ENCODE measurements around the gene PRKAG2. TPM values are rescaled to one million over a fixed set of nuclear protein-coding genes. Genes with fewer than 3 reads are reported as not detected.

PRKAG2 gene
- total and polyA plus RNA-seq, 2 of the 13 experiments (the other 11 are each of a cell fraction or from before 2014, with no cell fraction given) = 0.90 to 1.3 TPM

- TF ChIP-seq, protein P1, sequence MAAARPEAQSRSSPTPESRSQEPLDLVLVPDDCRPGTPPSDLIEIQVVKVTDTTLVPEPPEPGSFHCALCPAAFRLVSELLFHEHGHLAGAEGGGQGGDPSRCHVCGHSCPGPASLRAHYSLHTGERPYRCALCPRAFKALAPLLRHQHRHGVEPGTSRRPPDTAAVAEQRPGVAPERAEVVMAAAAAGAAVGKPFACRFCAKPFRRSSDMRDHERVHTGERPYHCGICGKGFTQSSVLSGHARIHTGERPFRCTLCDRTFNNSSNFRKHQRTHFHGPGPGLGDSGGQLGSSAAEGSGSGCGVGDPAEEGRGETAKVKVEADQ (CRISPR knock-in tag; IDR thresholded peaks at IDR 0.05; ENCODE audit: borderline replicate concordance) = no peak
- TF ChIP-seq ATF7 (IDR thresholded peaks at IDR 0.05) = no peak
- TF ChIP-seq ATF7 (CRISPR knock-in tag; IDR thresholded peaks at IDR 0.05) = no peak
- TF ChIP-seq, protein P2, sequence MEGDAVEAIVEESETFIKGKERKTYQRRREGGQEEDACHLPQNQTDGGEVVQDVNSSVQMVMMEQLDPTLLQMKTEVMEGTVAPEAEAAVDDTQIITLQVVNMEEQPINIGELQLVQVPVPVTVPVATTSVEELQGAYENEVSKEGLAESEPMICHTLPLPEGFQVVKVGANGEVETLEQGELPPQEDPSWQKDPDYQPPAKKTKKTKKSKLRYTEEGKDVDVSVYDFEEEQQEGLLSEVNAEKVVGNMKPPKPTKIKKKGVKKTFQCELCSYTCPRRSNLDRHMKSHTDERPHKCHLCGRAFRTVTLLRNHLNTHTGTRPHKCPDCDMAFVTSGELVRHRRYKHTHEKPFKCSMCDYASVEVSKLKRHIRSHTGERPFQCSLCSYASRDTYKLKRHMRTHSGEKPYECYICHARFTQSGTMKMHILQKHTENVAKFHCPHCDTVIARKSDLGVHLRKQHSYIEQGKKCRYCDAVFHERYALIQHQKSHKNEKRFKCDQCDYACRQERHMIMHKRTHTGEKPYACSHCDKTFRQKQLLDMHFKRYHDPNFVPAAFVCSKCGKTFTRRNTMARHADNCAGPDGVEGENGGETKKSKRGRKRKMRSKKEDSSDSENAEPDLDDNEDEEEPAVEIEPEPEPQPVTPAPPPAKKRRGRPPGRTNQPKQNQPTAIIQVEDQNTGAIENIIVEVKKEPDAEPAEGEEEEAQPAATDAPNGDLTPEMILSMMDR (CRISPR knock-in tag; IDR thresholded peaks at IDR 0.05) = peak; percentile 13; the same call in 1 of the 2 replicates
- TF ChIP-seq, protein P3, sequence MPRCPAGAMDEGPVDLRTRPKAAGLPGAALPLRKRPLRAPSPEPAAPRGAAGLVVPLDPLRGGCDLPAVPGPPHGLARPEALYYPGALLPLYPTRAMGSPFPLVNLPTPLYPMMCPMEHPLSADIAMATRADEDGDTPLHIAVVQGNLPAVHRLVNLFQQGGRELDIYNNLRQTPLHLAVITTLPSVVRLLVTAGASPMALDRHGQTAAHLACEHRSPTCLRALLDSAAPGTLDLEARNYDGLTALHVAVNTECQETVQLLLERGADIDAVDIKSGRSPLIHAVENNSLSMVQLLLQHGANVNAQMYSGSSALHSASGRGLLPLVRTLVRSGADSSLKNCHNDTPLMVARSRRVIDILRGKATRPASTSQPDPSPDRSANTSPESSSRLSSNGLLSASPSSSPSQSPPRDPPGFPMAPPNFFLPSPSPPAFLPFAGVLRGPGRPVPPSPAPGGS (CRISPR knock-in tag; IDR thresholded peaks at IDR 0.05) = no peak
- no peak for TF ChIP-seq E2F1 (CRISPR knock-in tag; IDR thresholded peaks at IDR 0.05)
- TF ChIP-seq ZFY (CRISPR knock-in tag; IDR thresholded peaks at IDR 0.05) = no peak
- TF ChIP-seq BHLHE40 (IDR thresholded peaks at IDR 0.05; ENCODE audit: low read length) = peak; percentile 49; the same call in 1 of the 2 replicates
- TF ChIP-seq ZFP82 (CRISPR knock-in tag; IDR thresholded peaks at IDR 0.05; ENCODE audit: borderline replicate concordance) = no peak
- intact Hi-C loops (cut with micrococcal nuclease; ENCODE audit: unreplicated experiment) = no loop called here
- BruUV-seq (replicated peaks) = no TSS peak
- ChIA-PET CTCF (ENCODE audit: low intra/inter-chr PET ratio, low total read pairs) (no interaction called here), POLR2A (no interaction called here)
- in situ Hi-C loops (cut with HindIII; ENCODE audit: extremely low pct_ligation_motif_present, low pct_unique_long_range_greater_than_20kb) = no loop called here
- ATAC-seq (peak; percentile 46; the same call in 1 of the 3 replicates), DNase-seq (ENCODE audit: low spot score) (no peak), FAIRE-seq (no peak)
- H2AFZ ChIP-seq (ENCODE audit: low read length) = no peak overlapping the region
- no peak overlapping the region for H3K4me3 ChIP-seq (replicated peaks in 1 of 3; ENCODE audit: insufficient read depth in 1 of 3, low read depth in 2 of 3, low read length in 3 of 3)
- no peak overlapping the region for H3K27ac ChIP-seq (ENCODE audit: extremely low read length, insufficient read depth, low read length)
- peaks cover 1 to 36% of the 10 kb centered on the region in 2 experiments; a peak in 3 of 5 replicates for H3K27me3 ChIP-seq (ENCODE audit: control insufficient read depth in 1 of 2, insufficient read depth in 2 of 2, low read length in 2 of 2)
- H3K9ac ChIP-seq (ENCODE audit: insufficient read depth, low read depth, low read length) = no peak overlapping the region
- H3K36me3 ChIP-seq (replicated peaks in 1 of 2; ENCODE audit: control insufficient read depth in 1 of 2, insufficient read depth in 2 of 2, low read length in 2 of 2) = no peaks in the 10 kb centered on the region
- H3K79me2 ChIP-seq (ENCODE audit: insufficient read depth, low read length) = no peaks in the 10 kb centered on the region
- 39% methylated on average over 22 of the region's 24 CpGs for WGBS (ENCODE audit: low lambda C conversion rate)
- H3K4me1 ChIP-seq (ENCODE audit: insufficient read depth, low read length) = no peaks in the 10 kb centered on the region
- H4K20me1 ChIP-seq (ENCODE audit: insufficient read depth, low read length) = no peaks in the 10 kb centered on the region
- H3K4me2 ChIP-seq (ENCODE audit: low read depth, low read length) = no peak overlapping the region
- H3K9me3 ChIP-seq (ENCODE audit: low read length) = no peaks in the 10 kb centered on the region
These were observed 11.5 kb upstream of the PRKAG2 start for GRCh38 chr7:151888079-151889067.
